Loucy (cell line): Measurements from ENCODE around the gene AFF2.

ENCODE experiments used
- H2AFZ ChIP-seq: fragments of 200-600 bp; sonication (generic); 2 replicates; pipeline ENCODE4 v1.6.0; 2016; ENCODE audit warnings: antibody characterized with exemption, mild to moderate bottlenecking, low read length, moderate library complexity
- H3F3A ChIP-seq: fragments of 200-600 bp; 2 replicates; pipeline ENCODE4 v1.6.0; 2016; ENCODE audit warnings: antibody characterized with exemption, low read depth, mild to moderate bottlenecking
- H3K27me3 ChIP-seq: fragments of 200-600 bp; sonication (generic); 2 replicates; pipeline ENCODE4 v1.6.1; 2014; ENCODE audit warnings: low read length, mild to moderate bottlenecking; ENCODE audit not compliant: insufficient read depth, poor library complexity, severe bottlenecking
- H3K36me3 ChIP-seq: fragments of 200-600 bp; sonication (generic); 2 replicates; pipeline ENCODE4 v1.6.1; 2016; ENCODE audit warnings: low read length; ENCODE audit not compliant: insufficient read depth
- H3K4me1 ChIP-seq: fragments of 200-600 bp; sonication (generic); 2 replicates; pipeline ENCODE4 v1.5.1; 2014; ENCODE audit warnings: low read length, mild to moderate bottlenecking; ENCODE audit not compliant: insufficient read depth, poor library complexity, severe bottlenecking
- H3K4me2 ChIP-seq: fragments of 200-600 bp; sonication (generic); 2 replicates; pipeline ENCODE4 v1.6.0; 2014; ENCODE audit warnings: antibody characterized with exemption, low read length, low read depth, mild to moderate bottlenecking; ENCODE audit not compliant: poor library complexity, severe bottlenecking
- H3K4me3 ChIP-seq: fragments of 200-600 bp; sonication (generic); 2 replicates; pipeline ENCODE4 v1.5.1; 2014; ENCODE audit warnings: low read length, mild to moderate bottlenecking, mixed read lengths; ENCODE audit not compliant: poor library complexity, severe bottlenecking
- H3K79me2 ChIP-seq: fragments of 200-600 bp; sonication (generic); 2 replicates; pipeline ENCODE4 v1.6.1; 2014; ENCODE audit warnings: low read length; ENCODE audit not compliant: insufficient read depth
- H3K9ac ChIP-seq: fragments of 200-600 bp; sonication (generic); 2 replicates; pipeline ENCODE4 v1.6.0; 2014; ENCODE audit warnings: mild to moderate bottlenecking, low read depth, low read length, moderate library complexity; ENCODE audit not compliant: poor library complexity, severe bottlenecking
- H3K9me2 ChIP-seq: fragments of 200-600 bp; sonication (generic); replicated peaks from 2 replicates; pipeline ENCODE4 v1.6.1; 2016; ENCODE audit warnings: low read depth, low read length, mixed read lengths
- H3K9me3 ChIP-seq: fragments of 200-600 bp; sonication (generic); 2 replicates; pipeline ENCODE4 v1.6.1; 2014; ENCODE audit warnings: mild to moderate bottlenecking, antibody characterized with exemption, low read length, low read depth; ENCODE audit not compliant: insufficient read depth
- H4K20me1 ChIP-seq: fragments of 200-600 bp; sonication (generic); 2 replicates; pipeline ENCODE4 v1.6.0; 2014; ENCODE audit warnings: antibody characterized with exemption, low read length, mild to moderate bottlenecking; ENCODE audit not compliant: insufficient read depth, poor library complexity, severe bottlenecking
- CTCF ChIP-seq: fragments of 200-600 bp; sonication (generic); conservative IDR thresholded peaks from 2 replicates; pipeline ENCODE4 v1.5.1; 2014; ENCODE audit warnings: mild to moderate bottlenecking, antibody characterized with exemption, low read length
- EZH2phosphoT487 ChIP-seq: fragments of 200-600 bp; IDR thresholded peaks from 2 replicates; pipeline ENCODE4 v1.6.1; 2018; ENCODE audit warnings: antibody characterized with exemption, mild to moderate bottlenecking, moderate library complexity, borderline replicate concordance

The AFF2 gene

GRCh38 chrX:148768296-148768695 is 267.9 kb downstream of the AFF2 start:
- Histone ChIP-seq H3K4me1 (no peaks in the 10 kb centered on the region), H3K4me2 (no peak overlapping the region)

GRCh38 chrX:148771440-148771839 is 271.0 kb downstream of the AFF2 start:
- H3K4me3 ChIP-seq = no peak overlapping the region
- H2AFZ ChIP-seq = no peak overlapping the region
- H3K9me2 ChIP-seq = no peaks in the 10 kb centered on the region
- H3K9ac ChIP-seq = no peak overlapping the region
- no peaks in the 10 kb centered on the region for H3K36me3 ChIP-seq
- H4K20me1 ChIP-seq = peaks cover 11% of the 10 kb centered on the region
- TF ChIP-seq CTCF = no peak
- no peak for TF ChIP-seq EZH2phosphoT487
- H3K4me2 ChIP-seq = no peak overlapping the region
- no peaks in the 10 kb centered on the region for H3K27me3 ChIP-seq
- no peaks in the 10 kb centered on the region for H3F3A ChIP-seq
- no peaks in the 10 kb centered on the region for H3K4me1 ChIP-seq
- H3K79me2 ChIP-seq = peaks cover 7% of the 10 kb centered on the region; the same call in 1 of the 2 replicates
- no peaks in the 10 kb centered on the region for H3K9me3 ChIP-seq

More at GRCh38 chrX:148768296-148768695, 267.9 kb downstream of the AFF2 start:
- no peaks in the 10 kb centered on the region for H3K27me3 ChIP-seq
- peaks cover 7% of the 10 kb centered on the region; the same call in 1 of the 2 replicates for H3K79me2 ChIP-seq
- no peaks in the 10 kb centered on the region for H3K9me3 ChIP-seq
- H2AFZ ChIP-seq = no peak overlapping the region
- TF ChIP-seq EZH2phosphoT487 = no peak
- no peak for TF ChIP-seq CTCF
- H3K36me3 ChIP-seq = no peaks in the 10 kb centered on the region
- H4K20me1 ChIP-seq = peaks cover 11% of the 10 kb centered on the region
- no peak overlapping the region for H3K4me3 ChIP-seq
- H3K9me2 ChIP-seq = no peaks in the 10 kb centered on the region
- H3K9ac ChIP-seq = no peak overlapping the region
- H3F3A ChIP-seq = no peaks in the 10 kb centered on the region

- Histone ChIP-seq H3K4me1 (no peaks in the 10 kb centered on the region), H3K4me2 (no peak overlapping the region), H2AFZ (no peak overlapping the region), H3F3A (no peaks in the 10 kb centered on the region), H3K79me2 (peaks cover 4% of the 10 kb centered on the region; the same call in 1 of the 2 replicates), H3K36me3 (no peaks in the 10 kb centered on the region), H4K20me1 (peaks cover 11% of the 10 kb centered on the region), H3K4me3 (no peak overlapping the region), H3K9me2 (no peaks in the 10 kb centered on the region), H3K27me3 (no peaks in the 10 kb centered on the region), H3K9ac (no peak overlapping the region), H3K9me3 (no peaks in the 10 kb centered on the region)
- TF ChIP-seq EZH2phosphoT487 (no peak), CTCF (no peak)
Measured at GRCh38 chrX:148774276-148774675, 273.9 kb downstream of the AFF2 start.
